T-helper 2 cell treated with Interferon-gamma antibody and Interleukin-4, amounts not matched to agents 5 μg/mL and 100 μg/mL, for 36 hours (primary cell): ENCODE data around the gene ZNF563.

Experiments
- DNase-seq: peaks from one replicate; pipeline ENCODE4 v3.0.0; 2021; ENCODE audit warnings: low spot score
- H3K27ac Mint-ChIP-seq: one replicate; pipeline ENCODE4 v1.8.0; 2021; ENCODE audit warnings: mild to moderate bottlenecking, mixed read lengths
- H3K27me3 Mint-ChIP-seq: one replicate; pipeline ENCODE4 v1.8.0; 2021; ENCODE audit warnings: low read depth, mixed read lengths
- H3K36me3 Mint-ChIP-seq: one replicate; pipeline ENCODE4 v1.8.0; 2021; ENCODE audit warnings: low read depth, mixed read lengths
- H3K4me1 Mint-ChIP-seq: one replicate; pipeline ENCODE4 v1.8.0; 2021; ENCODE audit warnings: low read depth, mixed read lengths
- H3K4me3 Mint-ChIP-seq: one replicate; pipeline ENCODE4 v1.8.0; 2022; ENCODE audit warnings: mild to moderate bottlenecking, moderate library complexity, mixed read lengths
- H3K9me3 Mint-ChIP-seq: one replicate; pipeline ENCODE4 v1.8.0; 2021; ENCODE audit warnings: mixed read lengths

ZNF563 gene

GRCh38 chr19:12278713-12279112, 54.7 kb downstream of the ZNF563 start:
- no peak overlapping the region for H3K4me3 Mint-ChIP-seq
- H3K36me3 Mint-ChIP-seq: peaks cover 85% of the 10 kb centered on the region
- no peak for DNase-seq
- H3K4me1 Mint-ChIP-seq: no peaks in the 10 kb centered on the region
- H3K27me3 Mint-ChIP-seq: no peaks in the 10 kb centered on the region
- H3K9me3 Mint-ChIP-seq: peaks cover 79% of the 10 kb centered on the region
- no peak overlapping the region for H3K27ac Mint-ChIP-seq

- H3K27ac Mint-ChIP-seq: no peak overlapping the region
- no peak overlapping the region for H3K4me3 Mint-ChIP-seq
- no peaks in the 10 kb centered on the region for H3K27me3 Mint-ChIP-seq
- H3K4me1 Mint-ChIP-seq: no peaks in the 10 kb centered on the region
- peaks cover 77% of the 10 kb centered on the region for H3K36me3 Mint-ChIP-seq
- no peak for DNase-seq
- H3K9me3 Mint-ChIP-seq: peaks cover 75% of the 10 kb centered on the region
Measured at GRCh38 chr19:12272980-12273901, 60.2 kb downstream of the ZNF563 start.

GRCh38 chr19:12272386-12272785, 61.0 kb downstream of the ZNF563 start:
- Mint-ChIP-seq H3K4me1 (no peaks in the 10 kb centered on the region), H3K9me3 (peaks cover 76% of the 10 kb centered on the region), H3K4me3 (no peak overlapping the region), H3K27me3 (no peaks in the 10 kb centered on the region), H3K36me3 (peaks cover 75% of the 10 kb centered on the region), H3K27ac (no peak overlapping the region)
- DNase-seq: no peak

- no peak for DNase-seq
- no peak overlapping the region for H3K27ac Mint-ChIP-seq
- H3K9me3 Mint-ChIP-seq: peaks cover 71% of the 10 kb centered on the region
- H3K4me3 Mint-ChIP-seq: no peak overlapping the region
- peaks cover 62% of the 10 kb centered on the region for H3K36me3 Mint-ChIP-seq
- H3K27me3 Mint-ChIP-seq: no peaks in the 10 kb centered on the region
- H3K4me1 Mint-ChIP-seq: no peaks in the 10 kb centered on the region
Measured at GRCh38 chr19:12270854-12271253, 62.6 kb downstream of the ZNF563 start.
